HG02763 (cell line): ENCODE results near the gene POGLUT2.
A peak's percentile ranks its signal among the peaks of the same experiment; 100 is the strongest.
"Not testable (repeated sequence)": the region's sequence is repeated elsewhere in the genome, so short reads cannot be mapped to it uniquely, and the experiment has no call there.

Source experiments
- ATAC-seq: cut with Tn5 transposase; IDR thresholded peaks from one replicate; pipeline ENCODE4 v1.9.1; 2021; ENCODE audit warnings: mild to moderate bottlenecking, moderate library complexity; ENCODE audit not compliant: unreplicated experiment

The POGLUT2 gene

GRCh38 chr13:102812611-102813287 lies 14.0 kb upstream of the POGLUT2 start:
- ATAC-seq, result no peak

DNA sequence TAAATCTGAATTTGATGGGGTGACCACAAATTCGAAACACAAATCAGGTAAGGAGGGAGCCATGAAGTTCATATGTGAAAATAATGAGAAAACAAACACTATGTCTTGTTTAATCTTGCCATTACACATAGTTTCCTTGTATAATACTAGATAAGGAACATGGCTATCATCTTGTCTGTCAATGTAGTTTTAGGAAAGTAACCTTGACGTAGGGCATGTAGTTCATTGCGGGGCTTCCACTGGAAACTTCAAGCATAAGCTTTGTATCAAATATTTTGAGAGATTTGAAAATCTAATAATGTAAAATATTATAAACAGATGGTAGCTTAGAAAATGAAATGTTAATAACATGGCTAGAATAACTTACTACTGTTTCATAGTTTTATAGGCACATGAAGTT lies 8.9 kb upstream of the POGLUT2 start:
- ATAC-seq, result no peak

GRCh38 chr13:102805680-102806079 lies 6.9 kb upstream of the POGLUT2 start:
- no peak for ATAC-seq

DNA sequence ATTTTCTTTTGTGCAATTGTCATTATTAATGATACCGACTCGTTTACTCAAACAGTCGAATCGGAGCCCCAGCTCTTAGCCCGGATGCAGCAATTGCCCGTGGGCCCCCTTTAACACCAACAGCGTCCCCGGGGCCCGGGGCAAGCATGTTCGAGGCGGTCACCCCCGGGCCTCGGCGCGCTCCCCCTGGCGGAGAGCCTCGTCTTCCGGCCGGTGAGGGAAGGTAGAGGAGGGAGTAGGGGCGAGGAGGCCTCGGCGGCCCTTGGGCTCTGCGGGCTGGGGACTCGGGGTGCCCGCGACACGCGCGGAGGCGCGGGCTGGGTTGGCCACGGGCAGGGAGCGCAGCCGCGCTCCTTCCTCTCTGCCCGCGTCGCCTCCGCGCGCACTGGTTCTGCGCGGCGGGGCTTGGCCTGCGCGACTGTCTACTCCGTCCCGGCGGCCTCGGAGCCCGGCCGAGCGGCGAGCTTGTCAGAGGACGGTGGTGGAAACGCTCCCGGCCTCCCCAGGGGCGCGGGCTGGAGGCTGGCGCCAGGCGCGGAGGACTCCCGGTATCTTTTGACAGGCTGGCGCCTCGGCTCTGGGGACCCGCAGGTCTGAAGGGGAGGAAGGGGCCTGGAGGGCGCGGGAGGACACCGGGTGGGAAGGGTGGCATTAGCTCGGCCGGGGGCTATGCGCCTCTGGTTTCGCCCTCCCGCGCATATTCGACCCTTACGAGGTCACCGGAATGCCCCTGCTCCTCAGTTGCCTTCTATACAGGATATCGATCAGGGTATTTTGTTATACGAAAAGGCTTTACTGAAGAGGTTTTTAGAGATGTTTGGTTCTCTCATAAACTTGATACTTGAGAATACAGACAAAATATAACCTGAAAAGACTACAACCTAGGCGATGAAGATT lies 1.6 kb upstream of the POGLUT2 start:
- peak; percentile 79 for ATAC-seq

GRCh38 chr13:102799426-102800144 lies 809 bp upstream of the POGLUT2 start:
- peak; percentile 6 for ATAC-seq

- ATAC-seq, result no peak
Observed at GRCh38 chr13:102793611-102794355, 5.0 kb downstream of the POGLUT2 start.

GRCh38 chr13:102792396-102792795 lies 6.4 kb downstream of the POGLUT2 start:
- ATAC-seq, result no peak

DNA sequence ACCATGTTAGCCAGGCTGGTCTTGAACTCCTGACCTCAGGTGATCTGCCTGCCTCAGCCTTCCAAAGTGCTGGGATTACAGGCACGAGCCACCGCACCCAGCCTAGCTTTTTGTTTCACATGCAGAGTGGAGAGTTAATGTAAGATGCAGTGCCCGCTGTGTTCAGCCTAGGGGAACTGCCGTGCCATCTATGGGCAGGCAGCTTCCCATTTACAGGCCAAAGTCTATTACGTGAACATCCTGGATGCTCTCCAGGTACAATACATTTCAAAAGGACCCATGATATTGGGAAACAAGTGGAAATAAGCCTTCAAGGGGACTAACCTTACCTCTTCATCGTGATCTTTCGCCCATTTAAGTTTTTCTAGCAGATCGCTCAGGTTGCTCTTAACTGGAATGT lies 10.1 kb downstream of the POGLUT2 start:
- ATAC-seq, result no peak

DNA sequence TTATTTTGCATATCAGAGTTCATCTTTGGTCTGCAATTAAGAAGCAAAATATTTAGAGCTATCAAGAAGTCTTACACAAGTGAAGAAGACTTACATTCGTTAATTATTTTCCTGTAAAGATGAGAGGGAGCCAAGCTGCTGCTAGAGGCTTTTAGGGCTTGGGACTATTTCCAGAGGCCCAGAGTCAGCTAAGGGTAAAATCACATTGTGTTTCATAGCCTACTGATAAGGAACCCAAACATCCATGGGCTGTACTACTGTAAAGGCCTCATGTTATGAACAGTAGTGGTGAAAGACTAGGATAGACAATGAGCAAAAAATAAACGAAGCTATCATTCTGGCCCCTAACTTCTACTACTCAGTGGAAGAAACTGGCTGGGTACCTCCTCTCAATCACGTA lies 14.3 kb downstream of the POGLUT2 start:
- no peak for ATAC-seq

- ATAC-seq, result no peak
Observed at GRCh38 chr13:102781591-102781990, 17.2 kb downstream of the POGLUT2 start.

DNA sequence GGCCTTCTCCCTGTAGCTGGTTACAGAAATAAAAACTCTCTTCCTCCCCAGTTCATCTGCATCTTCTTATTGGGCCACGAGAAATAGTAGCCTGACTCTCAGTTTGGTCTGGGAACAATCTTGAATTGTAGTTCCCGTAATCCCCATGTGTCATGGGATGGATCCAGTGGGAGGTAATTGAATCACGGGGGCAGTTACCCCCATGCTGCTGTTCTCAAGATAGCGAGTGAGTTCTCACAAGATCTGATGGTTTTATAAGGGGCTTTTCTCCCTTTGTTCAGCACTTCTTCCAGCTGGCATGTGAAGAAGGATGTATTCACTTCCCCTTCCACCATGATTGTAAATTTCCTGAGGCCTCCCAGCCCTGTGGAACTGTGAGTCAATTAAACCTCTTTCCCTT lies 18.1 kb downstream of the POGLUT2 start:
- not testable (repeated sequence) for ATAC-seq

- ATAC-seq, result no peak
Observed at GRCh38 chr13:102779436-102780159, 19.2 kb downstream of the POGLUT2 start.

- ATAC-seq, result no peak
Observed at GRCh38 chr13:102777736-102778135, 21.0 kb downstream of the POGLUT2 start.

GRCh38 chr13:102776271-102776670 lies 22.5 kb downstream of the POGLUT2 start:
- no peak for ATAC-seq

DNA sequence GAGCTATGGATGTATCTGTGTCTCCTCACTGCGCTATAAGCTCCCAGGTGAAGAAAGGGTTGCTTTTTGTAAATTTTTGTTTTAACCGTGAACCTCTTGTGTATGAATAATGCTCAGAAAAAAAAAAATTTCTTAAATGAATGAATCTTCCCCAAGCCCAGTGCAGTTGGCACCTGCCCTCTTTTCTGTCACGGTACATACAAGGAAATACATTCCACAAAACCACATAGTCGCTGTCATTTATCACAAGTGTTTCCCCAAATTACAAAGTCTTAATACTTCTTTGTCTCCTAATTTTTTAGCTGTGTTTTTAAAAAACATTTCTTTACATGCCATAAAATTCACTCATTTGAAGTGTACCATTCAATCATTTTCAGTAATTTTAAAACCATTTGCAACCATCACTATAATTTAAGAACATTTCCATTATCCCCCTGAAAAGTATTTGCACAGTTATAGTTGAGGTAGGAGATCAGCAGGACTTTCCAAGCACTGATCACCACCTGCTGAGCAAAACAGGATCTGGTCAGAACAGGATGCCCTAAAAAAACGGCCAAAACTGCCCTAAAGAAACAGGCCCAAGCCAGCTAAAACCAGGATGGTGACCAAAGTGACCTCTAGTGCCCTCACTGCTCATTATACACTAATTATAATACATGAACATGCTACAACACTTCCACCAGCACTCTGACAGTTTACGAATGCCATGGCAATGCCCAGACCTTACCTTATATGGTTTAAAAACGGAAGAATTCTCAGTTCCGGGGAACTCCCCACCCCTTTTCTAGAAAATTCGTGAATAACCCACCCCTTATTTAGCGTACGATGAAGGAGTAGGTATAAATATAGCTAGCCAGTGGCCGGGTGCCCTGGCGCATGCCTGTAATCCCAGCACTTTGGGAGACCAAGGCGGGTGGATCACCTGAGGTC lies 23.9 kb downstream of the POGLUT2 start:
- no peak for ATAC-seq

- no peak for ATAC-seq
Observed at GRCh38 chr13:102774214-102774568, 24.6 kb downstream of the POGLUT2 start.

DNA sequence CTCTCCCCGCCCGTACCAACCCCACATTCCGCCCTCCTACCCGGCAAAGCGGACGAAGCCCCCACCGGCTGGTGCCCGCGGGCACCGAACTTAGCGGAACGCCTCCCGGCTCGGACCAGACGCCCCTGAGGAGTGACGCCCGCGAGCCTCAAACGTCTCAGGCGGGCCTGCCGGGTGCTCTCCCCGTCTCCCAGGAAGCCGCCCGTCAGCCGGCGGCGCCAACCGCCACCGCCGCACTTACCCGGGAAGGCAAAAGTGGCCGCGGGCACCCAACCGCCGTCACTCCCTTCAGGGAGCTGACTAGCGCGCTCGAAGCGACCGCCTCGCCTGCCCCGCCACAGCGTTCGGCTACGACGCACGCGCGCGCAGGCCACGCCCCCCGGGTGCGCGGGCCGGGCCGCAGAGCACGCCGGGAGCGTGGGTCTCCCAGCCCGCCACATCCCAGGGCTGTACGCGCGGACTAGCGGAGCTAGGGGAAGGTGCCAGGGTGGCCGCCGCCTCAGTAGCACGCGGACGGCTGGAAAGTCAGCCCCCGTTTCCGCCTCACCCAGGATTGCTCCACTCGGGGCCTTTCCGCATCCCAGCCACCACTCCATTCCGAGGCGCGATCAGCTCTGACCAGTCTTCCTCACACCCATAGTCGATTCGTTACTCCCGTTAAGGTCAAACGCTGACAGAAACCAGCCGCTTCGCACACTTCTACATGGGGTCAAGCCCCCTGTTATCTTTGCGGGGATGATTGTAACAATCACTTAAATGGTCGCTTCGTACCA lies 25.1 kb downstream of the POGLUT2 start, which contains the start of gene TEX30:
Gene TEX30 (minus strand): TSS at position 346 of the 773 bp plus-strand sequence. CDS start 3,760 bp downstream, outside the sequence.
- ATAC-seq, result peak; percentile 94

- no peak for ATAC-seq
Observed at GRCh38 chr13:102772042-102772425, 26.7 kb downstream of the POGLUT2 start.
